T47D (cell line): ENCODE results near the gene SPTLC3.

Experiments
- DNase-seq, 2 experiments: peaks; one replicate each; pipeline versions ENCODE4 v3.0.0 to v3.0.0-alpha.2; 2011 to 2012; ENCODE audit warnings: low read depth in 1 of 2, low spot score in 1 of 2
- JUND ChIP-seq: IDR thresholded peaks from 2 replicates; pipeline ENCODE4 v1.6.1; 2012; ENCODE audit warnings: low read depth
- in situ Hi-C: cut with HindIII; loops from 2 replicates; pipeline ENCODE4 v1.10.0; 2016; ENCODE audit warnings: low sequenced_read_pairs, low pct_unique_long_range_greater_than_20kb

SPTLC3 gene

GRCh38 chr20:13212750-13213149, 204.0 kb downstream of the SPTLC3 start:
- DNase-seq, result no peak
- in situ Hi-C loops, result no loop called here
- no peak for TF ChIP-seq JUND

- no peak for TF ChIP-seq JUND
- in situ Hi-C loops, result no loop called here
- no peak for DNase-seq
Measured at GRCh38 chr20:13213335-13213734, 204.6 kb downstream of the SPTLC3 start.

- no peak for TF ChIP-seq JUND
- in situ Hi-C loops, result no loop called here
- DNase-seq, result no peak
Measured at GRCh38 chr20:13216533-13216932, 207.8 kb downstream of the SPTLC3 start.
